ENCODE data around the gene AKAP13.

GRCh38 chr15:85767785-85768529, 387.6 kb downstream of the AKAP13 start:
- TF ChIP-seq, protein P1, sequence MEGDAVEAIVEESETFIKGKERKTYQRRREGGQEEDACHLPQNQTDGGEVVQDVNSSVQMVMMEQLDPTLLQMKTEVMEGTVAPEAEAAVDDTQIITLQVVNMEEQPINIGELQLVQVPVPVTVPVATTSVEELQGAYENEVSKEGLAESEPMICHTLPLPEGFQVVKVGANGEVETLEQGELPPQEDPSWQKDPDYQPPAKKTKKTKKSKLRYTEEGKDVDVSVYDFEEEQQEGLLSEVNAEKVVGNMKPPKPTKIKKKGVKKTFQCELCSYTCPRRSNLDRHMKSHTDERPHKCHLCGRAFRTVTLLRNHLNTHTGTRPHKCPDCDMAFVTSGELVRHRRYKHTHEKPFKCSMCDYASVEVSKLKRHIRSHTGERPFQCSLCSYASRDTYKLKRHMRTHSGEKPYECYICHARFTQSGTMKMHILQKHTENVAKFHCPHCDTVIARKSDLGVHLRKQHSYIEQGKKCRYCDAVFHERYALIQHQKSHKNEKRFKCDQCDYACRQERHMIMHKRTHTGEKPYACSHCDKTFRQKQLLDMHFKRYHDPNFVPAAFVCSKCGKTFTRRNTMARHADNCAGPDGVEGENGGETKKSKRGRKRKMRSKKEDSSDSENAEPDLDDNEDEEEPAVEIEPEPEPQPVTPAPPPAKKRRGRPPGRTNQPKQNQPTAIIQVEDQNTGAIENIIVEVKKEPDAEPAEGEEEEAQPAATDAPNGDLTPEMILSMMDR (IDR thresholded peaks at IDR 0.05; ENCODE audit: low read depth, low read length): no peak
- TF ChIP-seq EZH2phosphoT487 (IDR thresholded peaks at IDR 0.05; ENCODE audit: low read depth): no peak

Data from OCI-LY3 (cell line).